Measurements from ENCODE around the gene MPHOSPH10. TPM values are rescaled to one million over a fixed set of nuclear protein-coding genes. Genes with fewer than 3 reads are reported as not detected.

The MPHOSPH10 gene
- total RNA-seq, 1 donor from 2014 or later: 27.9 TPM

- TF ChIP-seq CTCF (IDR thresholded peaks at IDR 0.05): no peak
- Histone ChIP-seq H3K27me3 (no peaks in the 10 kb centered on the region), H3K4me3 (no peak overlapping the region), H3K4me1 (no peaks in the 10 kb centered on the region), H3K9me3 (no peaks in the 10 kb centered on the region), H3K36me3 (no peaks in the 10 kb centered on the region), H3K27ac (no peak overlapping the region)
- ATAC-seq (no peak), DNase-seq (no peak)
- intact Hi-C loops (cut with DNase I): no loop called here
Measured at GRCh38 chr2:71186973-71187372, 56.5 kb downstream of the MPHOSPH10 start.

- no peaks in the 10 kb centered on the region for H3K4me1 ChIP-seq
- ATAC-seq (no peak), DNase-seq (no peak)
- no peak overlapping the region for H3K27ac ChIP-seq
- H3K9me3 ChIP-seq: no peaks in the 10 kb centered on the region
- H3K4me3 ChIP-seq: no peak overlapping the region
- H3K36me3 ChIP-seq: no peaks in the 10 kb centered on the region
- no peak for TF ChIP-seq CTCF (IDR thresholded peaks at IDR 0.05)
- no peaks in the 10 kb centered on the region for H3K27me3 ChIP-seq
- intact Hi-C loops (cut with DNase I): no loop called here
Measured at GRCh38 chr2:71187589-71187988, 57.2 kb downstream of the MPHOSPH10 start.

GRCh38 chr2:71190656-71191569, 60.5 kb downstream of the MPHOSPH10 start:
- no peak for ATAC-seq
- no peak overlapping the region for H3K4me3 ChIP-seq
- intact Hi-C loops (cut with DNase I): no loop called here
- no peaks in the 10 kb centered on the region for H3K36me3 ChIP-seq
- H3K27me3 ChIP-seq: no peaks in the 10 kb centered on the region
- no peak overlapping the region for H3K27ac ChIP-seq
- no peak for DNase-seq
- no peaks in the 10 kb centered on the region for H3K9me3 ChIP-seq
- no peaks in the 10 kb centered on the region for H3K4me1 ChIP-seq
- peak; percentile 28 for TF ChIP-seq CTCF (IDR thresholded peaks at IDR 0.05)

- intact Hi-C loops (cut with DNase I): no loop called here
- ATAC-seq: no peak
Measured at GRCh38 chr2:71191570-71191943, 61.1 kb downstream of the MPHOSPH10 start.

More at GRCh38 chr2:71191570-71191943, 61.1 kb downstream of the MPHOSPH10 start:
- no peak for DNase-seq
- no peaks in the 10 kb centered on the region for H3K36me3 ChIP-seq
- H3K9me3 ChIP-seq: no peaks in the 10 kb centered on the region
- H3K4me1 ChIP-seq: no peaks in the 10 kb centered on the region
- TF ChIP-seq CTCF (IDR thresholded peaks at IDR 0.05): no peak
- H3K4me3 ChIP-seq: no peak overlapping the region
- no peak overlapping the region for H3K27ac ChIP-seq
- H3K27me3 ChIP-seq: no peaks in the 10 kb centered on the region

Other genes with a start within 250 kb of the MPHOSPH10 start
- 0.93 TPM for gene VAX2, start 230.1 kb upstream of the MPHOSPH10 start, total RNA-seq
- 2.1 TPM for gene ATP6V1B1, start 194.7 kb upstream of the MPHOSPH10 start, total RNA-seq
- 0.38 TPM for gene ANKRD53, start 152.0 kb upstream of the MPHOSPH10 start, total RNA-seq
- 63.1 TPM for gene TEX261, start 135.8 kb upstream of the MPHOSPH10 start, total RNA-seq
- 126 TPM for gene NAGK, start 62.0 kb upstream of the MPHOSPH10 start, total RNA-seq
- 19.5 TPM for gene MCEE, start 405 bp upstream of the MPHOSPH10 start, total RNA-seq
- gene PAIP2B, start 96.5 kb downstream of the MPHOSPH10 start, total RNA-seq: 6.3 TPM
- gene ZNF638, start 201.1 kb downstream of the MPHOSPH10 start, total RNA-seq: 114 TPM